GM06990 (cell line): ENCODE data around the gene THSD4.

ENCODE experiments used
- DNase-seq: peaks from one replicate; pipeline ENCODE4 v3.0.0-alpha.2; 2011; ENCODE audit not compliant: insufficient read length; ENCODE audit errors: extremely low read depth
- H3K27me3 ChIP-seq: replicated peaks from 2 replicates; pipeline ENCODE4 v1.6.0; 2011; ENCODE audit warnings: low read length; ENCODE audit not compliant: control insufficient read depth, insufficient read depth
- H3K36me3 ChIP-seq: 2 replicates; pipeline ENCODE4 v1.5.1; 2011; ENCODE audit warnings: low read length; ENCODE audit not compliant: control insufficient read depth, insufficient read depth
- H3K4me3 ChIP-seq: replicated peaks from 2 replicates; pipeline ENCODE4 v1.5.1; 2011; ENCODE audit warnings: low read depth, mild to moderate bottlenecking, control low read depth, low read length
- TF ChIP-seq, protein P1 (sequence below): IDR thresholded peaks from 2 replicates; pipeline ENCODE4 v1.5.1; 2011; ENCODE audit warnings: low read length, control low read depth, mild to moderate bottlenecking, inconsistent platforms; ENCODE audit not compliant: insufficient read depth, poor library complexity, severe bottlenecking

The THSD4 gene

DNA sequence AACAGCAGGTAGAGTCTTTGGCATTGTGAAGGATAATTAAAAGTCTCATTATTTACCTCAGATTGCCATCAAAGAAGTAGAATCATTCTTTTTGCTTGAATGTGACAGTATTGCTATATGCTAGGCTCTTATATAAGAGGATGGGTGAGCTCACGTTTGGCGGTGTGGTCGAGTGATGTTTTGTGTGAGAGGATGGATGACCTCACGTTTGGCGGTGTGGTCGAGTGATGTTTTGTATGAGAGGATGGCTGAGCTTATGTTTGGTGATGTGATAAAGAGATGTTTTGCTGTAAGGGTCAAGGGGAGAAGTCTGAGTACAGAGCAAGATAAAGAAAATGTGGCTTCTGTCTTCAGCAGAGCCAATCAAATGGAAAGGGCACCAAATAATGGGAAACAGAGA is 395.5 kb downstream of the THSD4 start:
- TF ChIP-seq, protein P1, sequence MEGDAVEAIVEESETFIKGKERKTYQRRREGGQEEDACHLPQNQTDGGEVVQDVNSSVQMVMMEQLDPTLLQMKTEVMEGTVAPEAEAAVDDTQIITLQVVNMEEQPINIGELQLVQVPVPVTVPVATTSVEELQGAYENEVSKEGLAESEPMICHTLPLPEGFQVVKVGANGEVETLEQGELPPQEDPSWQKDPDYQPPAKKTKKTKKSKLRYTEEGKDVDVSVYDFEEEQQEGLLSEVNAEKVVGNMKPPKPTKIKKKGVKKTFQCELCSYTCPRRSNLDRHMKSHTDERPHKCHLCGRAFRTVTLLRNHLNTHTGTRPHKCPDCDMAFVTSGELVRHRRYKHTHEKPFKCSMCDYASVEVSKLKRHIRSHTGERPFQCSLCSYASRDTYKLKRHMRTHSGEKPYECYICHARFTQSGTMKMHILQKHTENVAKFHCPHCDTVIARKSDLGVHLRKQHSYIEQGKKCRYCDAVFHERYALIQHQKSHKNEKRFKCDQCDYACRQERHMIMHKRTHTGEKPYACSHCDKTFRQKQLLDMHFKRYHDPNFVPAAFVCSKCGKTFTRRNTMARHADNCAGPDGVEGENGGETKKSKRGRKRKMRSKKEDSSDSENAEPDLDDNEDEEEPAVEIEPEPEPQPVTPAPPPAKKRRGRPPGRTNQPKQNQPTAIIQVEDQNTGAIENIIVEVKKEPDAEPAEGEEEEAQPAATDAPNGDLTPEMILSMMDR, result no peak
- no peak overlapping the region for H3K4me3 ChIP-seq
- no peak for DNase-seq
- no peaks in the 10 kb centered on the region for H3K27me3 ChIP-seq
- H3K36me3 ChIP-seq, result no peaks in the 10 kb centered on the region

DNA sequence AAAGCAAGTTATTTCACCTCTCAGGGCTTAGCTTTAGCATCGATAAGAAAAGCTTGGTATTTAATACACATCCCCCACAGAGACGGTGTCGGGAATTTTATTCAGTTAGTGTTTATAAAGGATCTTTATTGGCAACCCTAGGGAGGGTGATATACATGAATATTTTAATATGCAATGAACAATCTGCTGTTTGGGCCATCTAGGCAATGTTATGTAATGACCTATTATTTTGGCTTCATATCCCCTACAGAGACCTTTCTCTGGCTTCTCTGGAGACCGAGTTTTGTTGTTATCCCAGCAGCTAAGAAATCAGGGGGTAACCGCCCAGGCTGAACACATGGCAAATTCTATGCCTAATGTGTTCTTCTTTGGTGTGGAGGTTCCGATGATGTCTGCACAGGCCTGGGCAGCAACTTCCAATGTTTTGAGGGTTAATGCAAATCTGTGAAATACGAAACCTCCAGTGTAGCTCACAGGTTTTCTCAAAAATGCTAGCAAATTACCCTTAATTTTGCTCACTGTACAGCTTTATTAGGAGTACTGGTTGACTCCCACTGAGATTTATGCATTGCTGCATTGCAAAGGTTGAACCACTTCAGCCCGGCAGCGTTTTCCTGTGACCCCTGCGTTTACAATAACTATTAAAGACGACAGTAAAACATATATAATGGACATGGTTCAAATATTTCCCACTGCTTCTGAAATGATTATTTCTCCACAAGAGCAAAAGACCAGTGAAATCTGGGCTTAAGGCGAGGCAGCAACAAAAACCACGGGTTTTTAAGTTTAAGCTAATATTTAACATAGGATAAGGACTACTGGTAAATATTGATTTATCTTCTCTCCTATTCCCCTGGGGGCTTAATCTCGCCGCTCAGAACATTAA is 396.8 kb downstream of the THSD4 start:
- DNase-seq, result no peak
- no peak overlapping the region for H3K4me3 ChIP-seq
- H3K27me3 ChIP-seq, result no peaks in the 10 kb centered on the region
- H3K36me3 ChIP-seq, result no peaks in the 10 kb centered on the region
- TF ChIP-seq, protein P1, result no peak

DNA sequence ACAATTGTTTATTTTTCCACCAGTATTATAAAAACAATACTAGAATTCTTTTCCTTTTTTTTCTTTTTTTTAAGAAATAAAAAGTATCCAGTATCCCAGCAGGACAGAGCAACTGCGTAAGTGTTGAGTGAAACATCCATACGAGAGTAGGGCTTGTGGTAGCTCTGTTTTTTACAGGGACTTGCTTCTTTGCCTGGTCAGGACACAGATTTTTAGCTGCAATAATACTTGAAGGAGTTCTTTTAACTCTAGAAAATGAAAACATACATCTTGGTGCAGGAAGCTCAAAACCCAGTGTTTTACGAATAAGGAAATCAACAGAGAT is 397.4 kb downstream of the THSD4 start:
- TF ChIP-seq, protein P1, result no peak
- no peaks in the 10 kb centered on the region for H3K27me3 ChIP-seq
- no peak for DNase-seq
- H3K4me3 ChIP-seq, result no peak overlapping the region
- no peaks in the 10 kb centered on the region for H3K36me3 ChIP-seq

DNA sequence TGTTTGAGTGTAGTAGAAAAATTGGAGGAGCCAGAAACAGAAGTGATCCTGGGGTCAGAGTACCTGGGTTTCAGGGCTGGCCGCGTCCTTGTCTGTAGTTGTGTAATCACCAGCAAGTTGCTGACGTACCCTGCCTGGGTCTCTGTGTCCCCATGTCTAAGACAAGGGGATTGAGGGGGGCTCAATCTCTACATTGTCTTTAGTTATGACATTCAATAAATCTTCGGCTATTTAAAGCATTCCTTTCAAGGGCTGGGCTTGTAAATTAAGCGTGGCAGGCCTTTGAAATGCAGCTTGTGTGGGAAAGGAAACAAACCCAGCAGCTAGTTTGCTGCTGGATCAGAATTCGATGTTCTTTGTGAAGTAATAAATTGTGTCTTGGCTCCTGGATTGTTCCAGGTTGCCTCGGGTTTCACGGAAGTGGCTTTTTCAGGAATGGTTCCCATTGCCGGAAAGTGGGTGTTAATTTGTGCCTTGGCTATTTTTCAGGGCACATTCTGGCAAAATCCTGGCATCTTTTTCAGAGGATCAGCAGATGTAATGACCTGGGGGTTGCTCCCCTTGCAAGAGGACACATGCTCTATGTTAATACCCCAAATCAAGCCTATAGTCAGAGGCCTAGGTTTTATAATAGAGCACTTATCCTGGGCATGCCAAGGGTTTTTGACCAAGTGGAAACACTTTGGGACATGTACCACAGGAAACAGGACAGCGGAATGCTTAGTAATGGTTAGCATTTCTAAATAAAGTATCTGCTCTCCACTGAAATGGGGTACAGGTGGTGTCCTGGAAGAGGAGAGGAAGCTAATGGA is 400.3 kb downstream of the THSD4 start:
- no peak overlapping the region for H3K4me3 ChIP-seq
- no peaks in the 10 kb centered on the region for H3K27me3 ChIP-seq
- TF ChIP-seq, protein P1, result no peak
- DNase-seq, result no peak
- H3K36me3 ChIP-seq, result no peaks in the 10 kb centered on the region

DNA sequence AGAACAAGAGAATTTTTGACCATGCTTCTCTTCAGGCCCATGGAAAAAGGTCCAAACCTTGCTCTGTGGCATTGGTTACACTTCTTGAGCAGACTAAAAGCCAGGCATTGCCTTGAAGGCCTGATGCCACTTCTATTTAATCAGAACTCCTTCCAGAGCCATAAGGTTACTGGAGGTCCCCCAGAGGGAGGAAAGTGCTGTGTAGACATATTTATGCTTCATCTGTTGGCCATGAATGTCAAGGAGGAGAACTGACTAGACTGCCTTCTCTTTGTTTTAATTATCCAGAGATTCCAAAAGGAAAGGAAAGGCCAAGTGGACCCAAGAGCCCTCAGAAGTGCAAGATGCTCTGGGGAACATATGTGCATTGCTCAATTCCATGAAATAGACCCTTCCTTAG is 402.5 kb downstream of the THSD4 start:
- TF ChIP-seq, protein P1, result no peak
- no peaks in the 10 kb centered on the region for H3K36me3 ChIP-seq
- no peak overlapping the region for H3K4me3 ChIP-seq
- DNase-seq, result no peak
- H3K27me3 ChIP-seq, result no peaks in the 10 kb centered on the region
